Left hindlimb (tissue), 1 donor: ENCODE data around the gene MYL6B.
"Not testable (repeated sequence)": the region's sequence is repeated elsewhere in the genome, so short reads cannot be mapped to it uniquely, and the experiment has no call there.

Experiments used
- DNase-seq: peaks from one replicate; pipeline ENCODE4 v3.0.0-alpha.2; 2018

MYL6B gene

DNA sequence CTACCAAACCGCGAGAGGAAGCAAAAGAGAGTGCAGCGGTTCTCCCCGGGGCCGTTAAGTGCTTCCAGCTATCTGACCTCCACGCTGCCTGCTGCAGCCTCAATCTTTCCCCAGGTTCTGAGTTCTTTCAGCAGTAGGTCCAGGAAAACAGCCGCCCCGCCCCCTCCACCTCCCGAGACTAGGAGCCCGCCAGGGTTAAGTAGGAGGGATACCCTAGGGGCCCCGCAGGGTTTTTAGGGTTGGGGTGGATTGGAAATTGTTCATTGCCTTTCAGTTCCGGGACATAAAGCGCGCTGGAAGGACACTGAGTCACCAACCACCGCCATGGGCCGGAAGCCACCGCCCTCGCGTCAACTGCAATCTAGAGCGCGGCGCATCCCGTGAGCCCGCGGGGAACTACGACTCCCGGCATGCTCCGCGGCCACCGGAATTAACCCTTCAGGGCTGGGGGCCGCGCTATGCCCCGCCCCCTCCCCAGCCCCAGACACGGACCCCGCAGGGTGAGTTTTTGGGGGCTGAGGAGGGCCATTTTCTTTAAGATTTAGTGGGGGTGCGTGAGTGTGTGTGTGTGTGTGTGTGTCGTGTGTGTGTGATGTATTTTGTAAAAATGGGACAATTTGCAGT lies at the start of gene MYL6B:
TSS of gene MYL6B (plus strand) at position 456 of the 624 bp plus-strand sequence. CDS start 1,332 bp downstream, outside the sequence.
- DNase-seq = peak; percentile 93

DNA sequence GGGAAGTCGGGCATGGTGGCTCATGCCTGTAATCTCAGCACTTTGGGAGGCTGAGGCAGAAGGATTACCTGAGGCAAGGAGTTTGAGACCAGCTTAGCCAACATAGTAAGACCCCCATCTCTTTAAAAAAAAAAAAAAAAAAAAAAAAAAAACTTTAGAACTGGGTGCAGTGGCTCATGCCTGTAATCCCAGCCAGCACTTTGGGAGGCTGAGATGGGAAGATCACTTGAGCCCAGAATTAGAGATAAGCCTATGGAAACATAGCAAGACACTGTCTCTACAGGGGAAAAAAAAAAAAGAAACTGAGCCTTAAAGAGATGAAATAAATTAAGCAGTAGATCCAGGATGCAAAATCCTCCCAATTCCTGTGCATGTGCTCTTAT lies 49.7 kb upstream of the MYL6B start:
- DNase-seq = no peak

DNA sequence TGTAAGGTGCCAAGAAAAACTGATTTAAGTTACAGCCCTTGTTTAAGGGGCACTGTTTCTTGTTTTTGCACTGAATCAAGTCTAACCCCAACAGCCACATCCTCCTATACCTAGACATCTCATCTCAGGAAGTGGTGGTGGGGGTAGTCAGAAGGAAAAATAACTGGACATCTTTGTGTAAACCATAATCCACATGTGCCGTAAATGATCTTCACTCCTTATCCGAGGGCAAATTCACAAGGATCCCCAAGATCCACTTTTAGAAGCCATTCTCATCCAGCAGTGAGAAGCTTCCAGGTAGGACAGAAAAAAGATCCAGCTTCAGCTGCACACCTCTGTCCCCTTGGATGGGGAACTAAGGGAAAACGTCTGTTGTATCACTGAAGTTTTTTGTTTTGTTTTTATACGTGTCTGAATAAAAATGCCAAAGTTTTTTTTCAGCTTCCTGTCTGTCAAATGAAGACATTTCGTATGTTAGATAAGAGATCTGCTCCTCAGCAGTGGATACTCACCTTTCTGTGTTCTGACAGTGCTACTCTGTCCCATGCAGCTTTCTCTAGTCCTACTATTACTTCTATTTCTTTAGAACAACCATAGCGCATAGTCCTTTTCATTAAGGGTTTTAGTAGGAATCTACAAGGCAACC lies 49.2 kb upstream of the MYL6B start:
- no peak for DNase-seq

DNA sequence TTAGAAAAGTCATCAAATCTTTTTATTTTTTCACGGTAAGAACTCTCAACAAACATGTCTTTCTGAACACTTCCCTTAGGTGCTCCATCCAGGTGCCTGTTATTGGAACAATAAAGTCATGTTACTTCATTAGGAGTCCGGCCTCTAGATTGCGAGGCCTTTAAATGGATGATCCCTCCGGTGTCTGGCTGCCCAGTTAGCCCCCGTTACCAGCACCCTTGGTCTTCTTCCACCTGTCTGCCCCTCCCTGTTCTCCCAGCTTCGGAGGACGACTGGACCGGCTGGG lies 48.6 kb upstream of the MYL6B start:
- no peak for DNase-seq

DNA sequence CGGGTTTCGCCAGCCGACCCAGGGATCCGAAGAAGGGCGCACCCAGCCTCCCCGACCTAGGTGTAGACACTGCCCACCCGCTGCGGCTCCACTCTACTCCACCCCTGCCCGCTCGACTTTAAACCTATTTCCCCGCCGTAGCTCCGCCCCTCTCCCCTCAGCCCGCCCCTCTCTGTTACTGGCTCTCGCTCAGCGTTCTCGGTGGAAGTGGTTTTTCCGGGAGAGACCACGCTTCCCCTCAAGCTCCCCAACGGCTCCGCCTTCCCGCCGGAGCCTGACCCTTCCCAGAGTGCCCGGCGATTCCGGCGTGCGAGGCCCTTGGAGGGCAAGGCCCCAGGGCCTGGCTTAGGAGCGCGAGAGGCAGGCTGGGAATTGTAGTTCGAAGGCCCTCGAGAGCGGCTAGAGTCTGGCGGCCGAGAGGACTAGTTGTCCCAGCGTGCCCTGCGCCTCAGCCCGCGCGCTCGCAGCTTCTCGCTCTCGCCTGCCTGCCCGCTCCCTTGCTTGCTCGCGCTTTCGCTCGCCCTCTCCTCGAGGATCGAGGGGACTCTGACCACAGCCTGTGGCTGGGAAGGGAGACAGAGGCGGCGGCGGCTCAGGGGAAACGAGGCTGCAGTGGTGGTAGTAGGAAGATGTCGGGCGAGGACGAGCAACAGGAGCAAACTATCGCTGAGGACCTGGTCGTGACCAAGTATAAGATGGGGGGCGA lies 48.1 kb upstream of the MYL6B start, which contains the start of gene PA2G4:
TSS of gene PA2G4 (plus strand) at position 451 of the 706 bp plus-strand sequence. CDS start at position 630, 179 bp downstream.
- DNase-seq = peak; percentile 99

DNA sequence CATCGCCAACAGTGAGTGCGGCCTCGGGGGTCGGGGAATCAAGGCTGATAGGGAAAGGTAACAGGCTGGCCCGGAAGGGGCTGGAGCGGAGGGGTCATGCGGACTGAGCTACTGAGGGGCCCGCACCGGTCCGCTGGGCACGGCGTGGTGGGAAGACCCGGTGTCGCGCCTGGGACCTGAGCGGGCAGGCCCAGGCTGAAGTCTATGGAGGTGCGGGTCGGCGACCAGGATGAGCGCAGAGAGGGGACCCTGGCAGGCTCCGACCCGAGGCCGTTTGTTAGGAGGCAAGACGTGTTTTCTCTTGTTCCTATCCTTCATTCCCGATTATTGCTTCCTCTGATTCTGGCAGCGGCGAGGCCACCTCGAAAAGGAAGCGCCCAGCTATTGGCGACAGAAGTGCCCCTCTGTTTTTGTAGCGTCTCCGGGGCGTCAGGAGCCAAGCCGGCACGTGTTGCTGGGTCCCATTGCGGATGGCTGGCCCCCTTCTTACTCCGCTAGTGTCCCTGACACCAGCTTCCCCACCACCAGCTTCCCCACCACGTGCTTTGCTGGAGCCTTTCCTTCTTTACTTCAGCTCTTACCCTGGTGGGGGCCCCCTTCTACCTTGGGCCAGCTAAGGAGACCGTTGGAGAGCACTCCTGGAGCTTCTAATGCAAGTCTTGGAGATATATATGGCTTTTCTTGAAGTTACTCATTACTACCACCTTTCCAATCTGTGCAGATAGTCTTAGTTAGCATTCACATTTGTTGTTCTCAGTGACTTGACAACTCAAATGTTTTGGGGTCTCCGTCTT lies 47.4 kb upstream of the MYL6B start:
- no peak for DNase-seq

DNA sequence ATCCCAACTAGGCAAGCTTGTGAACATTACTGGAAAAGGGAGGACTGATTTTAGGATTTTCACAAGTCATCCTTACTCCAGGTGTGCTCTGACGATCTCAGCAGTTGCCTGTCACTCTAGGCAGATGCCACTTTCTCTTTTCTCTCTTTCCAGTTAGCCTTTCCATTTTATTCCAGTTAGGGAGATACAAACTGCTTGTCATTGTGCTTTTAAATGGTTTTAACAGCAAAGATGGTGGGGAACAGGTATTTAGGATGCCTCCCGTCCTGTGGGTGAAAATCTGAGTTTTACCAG lies 46.8 kb upstream of the MYL6B start:
- DNase-seq = no peak

DNA sequence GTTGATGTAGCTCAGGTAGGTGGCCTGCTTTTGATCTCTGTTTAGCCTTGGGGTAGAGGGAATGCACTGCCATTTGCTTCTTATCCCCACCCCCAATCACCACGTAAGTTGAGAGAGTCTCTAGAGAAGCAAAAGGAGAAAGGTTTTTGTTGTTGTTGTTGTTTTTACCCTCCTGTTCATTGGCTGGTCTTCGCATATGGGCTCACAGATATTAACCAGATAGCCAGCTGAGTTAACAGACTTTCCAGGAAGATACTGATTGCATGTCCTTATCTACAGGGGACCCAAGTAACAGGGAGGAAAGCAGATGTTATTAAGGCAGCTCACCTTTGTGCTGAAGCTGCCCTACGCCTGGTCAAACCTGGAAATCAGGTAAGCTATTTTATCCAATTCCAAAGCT lies 45.1 kb upstream of the MYL6B start:
- DNase-seq = no peak

DNA sequence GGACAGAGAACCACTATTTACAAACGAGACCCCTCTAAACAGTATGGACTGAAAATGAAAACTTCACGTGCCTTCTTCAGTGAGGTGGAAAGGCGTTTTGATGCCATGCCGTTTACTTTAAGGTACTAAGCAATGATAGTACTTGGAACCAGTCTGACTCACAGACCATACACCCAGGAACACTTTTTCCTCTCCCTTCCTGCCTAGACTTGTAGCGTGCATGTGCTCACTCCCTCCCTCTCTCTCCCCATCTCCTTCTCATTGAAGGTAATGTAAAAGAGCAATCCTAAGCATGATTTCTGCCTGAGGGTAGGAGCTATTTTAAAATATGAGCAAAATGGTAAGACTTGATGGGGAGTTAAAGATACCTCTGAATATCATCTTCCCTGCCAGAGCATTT lies 41.8 kb upstream of the MYL6B start:
- DNase-seq = no peak

DNA sequence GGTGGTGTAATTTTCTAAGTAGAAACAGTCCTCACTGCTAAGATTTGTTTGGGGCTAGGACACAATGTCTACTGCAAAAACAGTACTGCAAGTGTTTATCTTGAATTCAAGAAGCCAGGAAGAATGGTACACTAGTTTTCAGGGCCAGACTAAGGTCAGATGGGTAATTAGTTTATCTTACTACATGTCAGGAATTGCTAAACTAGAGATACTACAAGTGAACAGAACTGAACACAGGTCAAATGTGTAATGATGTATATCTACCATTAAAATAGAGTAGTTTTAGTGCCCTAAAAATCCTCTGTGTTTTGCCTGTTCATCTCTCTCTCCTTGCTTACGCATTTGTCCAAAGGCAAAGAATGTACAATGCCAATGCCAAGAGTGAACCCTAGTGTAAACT lies 38.3 kb upstream of the MYL6B start:
- DNase-seq = no peak

DNA sequence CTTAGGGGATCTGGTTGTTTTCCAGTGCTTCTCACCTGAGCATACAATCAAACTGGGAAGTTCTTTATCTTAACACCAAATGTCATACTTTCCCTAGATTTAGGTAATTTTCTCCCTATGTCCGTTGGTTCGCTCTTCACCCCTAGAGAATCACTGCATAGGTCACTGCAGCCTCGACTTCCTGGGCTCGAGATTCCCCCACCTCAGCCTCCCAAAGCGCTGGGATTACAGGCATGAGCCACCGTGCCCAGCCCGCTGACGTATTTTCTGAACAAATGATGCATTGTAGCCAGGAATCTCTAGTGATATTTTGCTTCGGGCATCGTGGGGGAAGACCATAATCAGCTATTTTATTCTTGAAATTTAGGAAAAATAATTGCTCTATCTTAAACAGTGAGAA lies 37.1 kb upstream of the MYL6B start:
- peak; percentile 45 for DNase-seq

DNA sequence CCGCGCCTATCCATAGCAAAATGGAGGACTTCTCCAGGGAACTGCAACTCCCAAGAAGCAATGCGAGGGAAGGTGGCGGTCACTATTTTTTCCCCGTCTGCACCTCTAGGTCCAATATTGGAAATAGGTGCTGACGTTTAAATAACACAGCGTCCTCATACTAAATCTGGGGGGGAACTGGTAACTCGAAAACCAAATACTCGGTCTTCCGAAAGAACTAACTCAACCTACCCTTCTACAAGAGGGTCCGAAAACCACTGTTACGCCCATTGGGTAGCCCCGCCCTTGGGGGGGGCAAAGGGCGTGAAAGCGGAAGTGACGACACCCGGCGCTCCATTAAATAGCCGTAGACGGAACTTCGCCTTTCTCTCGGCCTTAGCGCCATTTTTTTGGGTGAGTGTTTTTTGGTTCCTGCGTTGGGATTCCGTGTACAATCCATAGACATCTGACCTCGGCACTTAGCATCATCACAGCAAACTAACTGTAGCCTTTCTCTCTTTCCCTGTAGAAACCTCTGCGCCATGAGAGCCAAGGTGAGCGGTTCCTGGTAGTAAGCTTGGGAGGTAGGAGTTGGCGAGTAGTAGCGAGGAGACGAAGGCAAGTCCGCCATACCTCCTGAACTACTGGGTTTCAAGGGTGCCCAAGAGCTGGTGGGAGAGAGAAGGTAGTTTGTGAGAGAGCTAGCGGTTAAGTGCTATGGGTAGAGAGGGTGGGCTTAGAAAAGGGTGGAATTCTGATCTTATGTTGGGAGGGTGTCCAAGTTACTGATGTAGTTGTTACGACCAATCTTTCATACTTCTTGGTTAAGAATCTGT lies 35.9 kb upstream of the MYL6B start, which contains the start of gene RPL41:
TSS of gene RPL41 (plus strand) at position 367 of the 815 bp plus-strand sequence.
- peak; percentile 96 for DNase-seq

DNA sequence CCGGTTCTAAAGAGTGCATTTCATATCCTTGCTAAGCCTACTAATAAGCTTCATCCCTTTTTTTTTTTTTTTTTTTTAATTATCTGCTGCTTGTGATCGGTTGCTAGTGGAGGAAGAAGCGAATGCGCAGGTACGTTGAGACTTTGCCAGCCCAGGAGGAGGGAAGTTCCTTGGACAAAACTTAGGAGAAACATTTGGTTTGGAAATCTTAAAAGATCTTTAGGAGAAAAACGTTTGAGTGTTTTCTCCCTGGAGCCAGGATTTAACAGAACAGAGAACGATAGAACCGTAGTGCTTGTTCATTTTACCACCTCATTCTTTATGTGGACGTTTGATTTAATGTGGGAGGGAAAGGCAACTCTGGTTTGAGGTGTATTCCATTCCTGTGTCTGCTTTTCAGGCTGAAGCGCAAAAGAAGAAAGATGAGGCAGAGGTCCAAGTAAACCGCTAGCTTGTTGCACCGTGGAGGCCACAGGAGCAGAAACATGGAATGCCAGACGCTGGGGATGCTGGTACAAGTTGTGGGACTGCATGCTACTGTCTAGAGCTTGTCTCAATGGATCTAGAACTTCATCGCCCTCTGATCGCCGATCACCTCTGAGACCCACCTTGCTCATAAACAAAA lies 35.2 kb upstream of the MYL6B start:
- DNase-seq = not testable (repeated sequence)

DNA sequence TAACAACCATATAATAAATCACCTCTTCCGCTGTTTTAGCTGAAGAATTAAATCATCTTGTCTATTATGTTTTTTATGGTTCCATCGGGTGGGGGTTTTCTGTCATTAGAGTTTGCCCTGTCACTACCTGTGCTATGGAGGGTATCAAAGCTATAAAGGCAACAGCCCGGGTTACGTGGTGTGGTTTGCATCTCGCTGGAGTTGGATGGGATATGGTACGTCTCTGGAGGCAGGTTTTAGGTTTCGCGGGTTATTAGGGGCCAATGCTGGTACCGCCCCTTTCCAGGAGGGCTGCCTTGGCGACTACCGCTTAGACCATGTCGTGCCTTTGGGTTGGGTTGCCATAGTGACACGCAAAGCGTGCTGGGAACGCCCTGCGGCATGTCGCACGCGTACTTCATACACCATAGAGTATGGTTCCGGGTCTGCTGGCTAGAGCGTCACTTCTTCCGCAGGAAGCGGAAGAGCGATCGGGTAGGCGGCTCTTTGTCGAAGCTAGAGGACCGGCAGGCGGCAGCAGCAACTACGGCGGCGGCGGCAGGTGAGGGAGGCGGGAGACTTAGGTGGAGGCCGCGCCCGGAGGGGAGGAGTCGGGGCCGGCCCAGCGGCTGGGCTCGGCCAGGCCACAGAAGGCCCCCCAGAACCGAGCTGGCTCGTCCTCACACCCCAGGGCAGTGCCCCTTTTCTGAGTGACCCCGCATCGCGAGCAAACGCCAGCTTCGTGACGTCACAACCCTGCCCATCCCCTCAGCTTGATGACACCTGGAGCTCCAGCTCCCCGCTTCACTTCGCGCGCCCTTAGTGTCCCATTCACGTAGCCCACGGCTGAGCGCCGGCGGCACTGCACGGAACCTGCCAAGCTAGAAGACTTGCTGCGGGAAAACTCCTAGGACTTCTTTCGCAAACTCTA lies 34.4 kb upstream of the MYL6B start, which contains the start of gene ZC3H10:
TSS of gene ZC3H10 (plus strand) at position 489 of the 910 bp plus-strand sequence. CDS start 2,297 bp downstream, outside the sequence.
- peak; percentile 98 for DNase-seq

DNA sequence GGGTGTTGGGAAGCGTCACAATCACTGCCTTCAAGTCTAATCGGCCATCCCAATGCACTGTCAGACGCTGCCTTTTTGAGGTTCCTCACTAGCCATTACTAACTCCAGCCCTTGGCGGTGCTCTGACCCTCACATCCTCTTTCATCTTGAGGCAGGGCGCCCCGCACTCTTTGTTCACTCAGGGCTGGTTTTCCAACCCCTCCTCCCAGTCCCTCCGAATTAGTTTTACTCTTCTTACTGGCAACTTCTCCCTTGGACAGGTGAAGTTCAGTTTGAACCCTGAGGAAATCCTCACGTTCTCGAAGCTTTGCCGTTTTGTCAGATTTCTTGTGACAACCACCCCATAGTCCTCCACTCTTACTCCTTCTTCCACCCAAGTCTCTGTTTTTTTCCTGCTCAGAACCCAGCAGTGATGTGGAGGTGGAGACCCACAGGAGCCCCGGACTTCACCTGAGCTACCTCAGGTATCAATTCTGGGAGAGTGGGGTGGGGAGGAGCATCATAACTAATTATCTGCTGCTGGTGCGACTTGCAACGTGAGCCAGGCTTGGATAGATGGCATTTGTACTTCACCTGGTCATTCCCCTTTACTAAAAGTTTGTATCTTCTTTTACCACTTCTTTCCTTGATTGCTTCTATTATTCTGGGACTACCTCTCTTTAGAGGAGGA lies 33.6 kb upstream of the MYL6B start:
- peak; percentile 38 for DNase-seq

DNA sequence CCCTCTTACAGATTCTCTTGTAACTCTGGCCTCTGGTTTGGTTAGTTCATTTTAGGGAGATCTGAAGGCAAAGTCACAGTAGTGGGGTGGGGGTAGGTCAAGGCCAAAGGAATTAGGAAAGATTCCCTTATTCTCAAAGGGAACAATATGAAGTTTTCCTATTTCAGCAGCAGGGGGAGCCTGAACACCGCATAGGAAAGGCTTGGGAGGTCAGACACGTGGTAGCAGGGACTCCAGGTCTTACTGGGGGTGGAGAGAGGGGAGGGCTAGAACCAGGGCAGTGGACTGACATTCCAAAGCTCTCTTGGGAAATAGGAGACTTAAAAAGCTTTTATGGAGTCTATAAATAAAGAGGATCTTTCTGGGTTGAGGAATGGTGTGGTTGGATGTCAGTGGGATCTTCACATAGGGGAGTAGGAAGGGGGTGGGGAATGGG lies 33.0 kb upstream of the MYL6B start:
- peak; percentile 86 for DNase-seq

DNA sequence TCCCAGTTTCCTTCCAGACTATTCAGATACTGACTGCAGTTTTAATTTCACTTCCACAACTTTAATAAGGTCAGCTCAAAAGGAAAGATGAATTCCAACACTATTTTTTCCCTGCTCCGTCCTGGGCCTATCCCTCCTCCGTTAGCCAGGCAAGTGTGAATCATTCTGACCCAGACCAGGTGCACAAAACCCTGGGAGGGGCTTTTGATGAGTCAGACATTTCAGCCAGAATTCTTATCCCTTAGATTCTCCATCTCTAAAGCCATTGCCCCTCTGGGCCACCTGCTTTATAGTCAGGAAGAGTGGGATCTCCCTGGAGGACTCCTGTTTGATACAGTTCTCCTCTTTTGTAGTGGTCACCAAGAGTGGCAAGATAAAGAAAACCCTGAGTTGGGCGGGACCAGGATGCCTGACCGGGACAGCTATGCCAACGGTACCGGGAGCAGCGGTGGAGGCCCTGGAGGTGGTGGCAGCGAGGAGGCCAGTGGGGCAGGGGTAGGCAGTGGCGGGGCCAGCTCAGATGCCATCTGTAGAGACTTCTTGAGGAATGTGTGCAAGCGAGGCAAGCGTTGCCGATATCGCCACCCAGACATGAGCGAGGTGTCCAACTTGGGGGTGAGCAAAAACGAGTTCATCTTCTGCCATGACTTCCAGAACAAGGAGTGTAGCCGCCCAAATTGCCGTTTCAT lies 32.1 kb upstream of the MYL6B start:
- no peak for DNase-seq

DNA sequence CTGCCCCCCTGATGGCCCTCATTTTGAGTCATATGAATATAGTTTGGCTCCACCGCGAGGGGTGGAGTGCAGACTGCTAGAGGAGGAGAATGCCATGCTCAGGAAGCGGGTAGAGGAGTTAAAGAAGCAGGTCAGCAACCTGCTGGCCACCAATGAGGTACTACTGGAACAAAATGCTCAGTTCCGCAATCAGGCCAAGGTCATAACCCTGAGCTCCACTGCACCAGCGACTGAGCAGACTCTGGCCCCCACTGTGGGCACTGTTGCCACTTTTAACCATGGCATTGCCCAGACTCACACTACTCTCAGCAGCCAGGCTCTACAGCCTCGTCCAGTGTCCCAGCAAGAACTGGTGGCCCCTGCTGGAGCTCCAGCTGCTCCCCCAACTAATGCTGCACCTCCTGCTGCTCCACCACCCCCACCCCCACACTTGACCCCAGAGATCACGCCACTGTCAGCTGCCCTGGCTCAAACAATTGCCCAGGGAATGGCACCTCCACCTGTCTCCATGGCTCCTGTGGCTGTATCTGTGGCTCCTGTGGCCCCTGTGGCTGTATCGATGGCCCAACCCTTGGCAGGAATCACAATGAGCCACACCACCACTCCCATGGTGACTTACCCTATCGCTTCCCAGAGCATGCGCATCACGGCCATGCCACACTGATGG lies 31.1 kb upstream of the MYL6B start:
- DNase-seq = no peak

DNA sequence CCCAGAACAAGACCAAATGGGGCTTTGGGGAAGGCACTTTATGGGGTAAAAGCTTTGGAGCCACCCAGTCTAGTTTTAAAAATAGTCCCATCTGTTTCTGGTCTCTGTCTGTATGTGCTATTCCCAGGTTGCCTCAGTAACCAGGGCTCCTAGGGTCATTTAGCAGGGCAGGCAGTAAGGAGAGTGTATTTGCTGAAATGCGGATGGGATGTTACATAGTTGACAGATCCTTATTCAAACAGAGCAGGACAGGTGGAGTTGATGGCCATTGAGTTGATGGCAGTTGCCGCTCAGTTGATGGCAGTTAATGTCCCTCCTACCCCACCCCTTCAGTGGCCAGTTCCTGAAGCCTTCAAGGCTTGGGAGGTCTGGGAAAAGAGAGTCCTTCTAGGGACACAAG lies 29.8 kb upstream of the MYL6B start:
- no peak for DNase-seq
